PFSK-1 (cell line): ENCODE measurements around the gene FGD4.

Experiments used
- FOXP2 ChIP-seq: optimal IDR thresholded peaks from 2 replicates; pipeline ENCODE3; 2011; ENCODE audit warnings: borderline replicate concordance, control low read depth, inconsistent platforms; ENCODE audit not compliant: insufficient read depth; ENCODE audit errors: extremely low read length, extremely low read depth
- POLR2AphosphoS5 ChIP-seq: IDR thresholded peaks from 2 replicates; pipeline ENCODE4 v1.6.1; 2012; ENCODE audit warnings: low read depth, mild to moderate bottlenecking, control low read depth, low read length, moderate library complexity
- REST ChIP-seq, 2 experiments: IDR thresholded peaks; 2 replicates each; pipeline versions ENCODE4 v1.6.1 to v1.8.0; 2011 to 2012; ENCODE audit warnings: low read depth in 2 of 2, low read length in 2 of 2, control low read depth in 1 of 2, inconsistent platforms in 1 of 2, mild to moderate bottlenecking in 1 of 2, moderate library complexity in 1 of 2; ENCODE audit not compliant: insufficient read depth in 1 of 2
- SIN3A ChIP-seq: IDR thresholded peaks from 2 replicates; pipeline ENCODE4 v1.6.1; 2012; ENCODE audit warnings: mild to moderate bottlenecking, low read length, moderate library complexity, borderline replicate concordance; ENCODE audit not compliant: insufficient read depth
- TAF1 ChIP-seq: IDR thresholded peaks from 2 replicates; pipeline ENCODE4 v1.6.1; 2012; ENCODE audit warnings: low read length, control low read depth, borderline replicate concordance; ENCODE audit not compliant: insufficient read depth

Gene FGD4

GRCh38 chr12:32494656-32495055, 95.3 kb downstream of the FGD4 start:
- TF ChIP-seq POLR2AphosphoS5, result no peak
- TF ChIP-seq TAF1, result no peak
- TF ChIP-seq SIN3A, result no peak
- TF ChIP-seq FOXP2, result no peak
- no peak for TF ChIP-seq REST (IDR thresholded peaks at IDR 0.05; ENCODE audit: insufficient read depth in 1 of 2, low read depth in 2 of 2, low read length in 2 of 2)

DNA sequence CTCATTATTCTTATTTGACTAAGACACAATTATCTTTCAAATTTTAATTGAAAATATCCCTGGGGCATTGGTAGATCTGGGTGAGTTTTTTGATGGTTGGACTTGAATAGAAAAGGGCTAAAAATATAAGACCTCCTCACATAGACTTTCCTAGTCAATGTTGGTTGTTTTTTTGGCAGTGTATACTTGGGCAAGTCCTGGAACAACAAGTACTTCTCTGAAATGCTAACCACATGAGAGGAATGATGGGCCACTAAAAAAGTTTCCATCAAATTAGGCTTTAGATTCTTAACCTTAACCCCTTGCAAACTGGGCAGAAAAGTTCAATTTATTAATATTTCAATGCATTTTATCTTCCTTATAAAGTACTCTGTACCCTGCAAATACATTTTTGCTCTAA, 97.6 kb downstream of the FGD4 start:
- TF ChIP-seq TAF1 (no peak), REST (IDR thresholded peaks at IDR 0.05; ENCODE audit: insufficient read depth in 1 of 2, low read depth in 2 of 2, low read length in 2 of 2) (no peak), POLR2AphosphoS5 (no peak), SIN3A (no peak), FOXP2 (no peak)

- TF ChIP-seq FOXP2, result no peak
- TF ChIP-seq TAF1, result no peak
- TF ChIP-seq POLR2AphosphoS5, result no peak
- TF ChIP-seq REST (IDR thresholded peaks at IDR 0.05; ENCODE audit: insufficient read depth in 1 of 2, low read depth in 2 of 2, low read length in 2 of 2), result no peak
- no peak for TF ChIP-seq SIN3A
Observed at GRCh38 chr12:32497864-32498263, 98.5 kb downstream of the FGD4 start.

DNA sequence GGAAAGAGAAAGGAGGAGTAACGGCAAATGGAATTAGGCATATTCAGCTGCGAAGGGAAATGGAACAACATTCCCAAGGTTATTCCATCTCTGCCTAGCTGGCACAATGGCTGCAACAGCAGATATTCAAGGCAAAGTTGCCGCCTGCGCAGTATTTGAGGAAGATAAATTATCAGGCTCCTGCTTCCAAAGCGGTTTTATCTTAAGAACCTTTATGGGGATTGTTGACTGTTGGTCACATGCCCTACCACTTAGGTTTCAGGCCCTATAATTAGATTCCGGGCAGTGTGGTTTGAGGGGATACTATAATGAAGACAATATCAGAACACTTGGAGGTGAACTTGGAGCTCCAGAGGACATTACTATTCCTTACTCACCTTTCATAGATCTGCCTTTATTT, 99.7 kb downstream of the FGD4 start:
- TF ChIP-seq FOXP2 (no peak), TAF1 (no peak), SIN3A (no peak), REST (IDR thresholded peaks at IDR 0.05; ENCODE audit: insufficient read depth in 1 of 2, low read depth in 2 of 2, low read length in 2 of 2) (no peak), POLR2AphosphoS5 (no peak)

GRCh38 chr12:32501835-32502333, 102.5 kb downstream of the FGD4 start:
- TF ChIP-seq POLR2AphosphoS5 (no peak), REST (IDR thresholded peaks at IDR 0.05; ENCODE audit: insufficient read depth in 1 of 2, low read depth in 2 of 2, low read length in 2 of 2) (no peak), TAF1 (no peak), FOXP2 (no peak), SIN3A (no peak)
